Suppressor macrophage treated with lipopolysaccharide for 4 hours (primary cell): Measurements from ENCODE around the gene PCDH9.

Source experiments
- DNase-seq: peaks from one replicate; pipeline ENCODE4 v3.0.0-alpha.2; 2020

PCDH9 gene

GRCh38 chr13:66704110-66704509, 526.0 kb downstream of the PCDH9 start:
- DNase-seq, result no peak

GRCh38 chr13:66703597-66703996, 526.5 kb downstream of the PCDH9 start:
- no peak for DNase-seq

GRCh38 chr13:66700117-66700601, 530.0 kb downstream of the PCDH9 start:
- DNase-seq, result no peak

- DNase-seq, result no peak
Measured at GRCh38 chr13:66693656-66694055, 536.5 kb downstream of the PCDH9 start.

- DNase-seq, result no peak
Measured at GRCh38 chr13:66691149-66691548, 539.0 kb downstream of the PCDH9 start.

- DNase-seq, result no peak
Measured at GRCh38 chr13:66689628-66690027, 540.5 kb downstream of the PCDH9 start.

GRCh38 chr13:66689037-66689619, 541.0 kb downstream of the PCDH9 start:
- DNase-seq, result no peak

GRCh38 chr13:66681403-66681802, 548.7 kb downstream of the PCDH9 start:
- no peak for DNase-seq

GRCh38 chr13:66680031-66680430, 550.1 kb downstream of the PCDH9 start:
- DNase-seq, result no peak

- no peak for DNase-seq
Measured at GRCh38 chr13:66675620-66676019, 554.5 kb downstream of the PCDH9 start.

- DNase-seq, result no peak
Measured at GRCh38 chr13:66673401-66673800, 556.7 kb downstream of the PCDH9 start.

- DNase-seq, result no peak
Measured at GRCh38 chr13:66665991-66666390, 564.1 kb downstream of the PCDH9 start.

- no peak for DNase-seq
Measured at GRCh38 chr13:66663711-66664110, 566.4 kb downstream of the PCDH9 start.

- DNase-seq, result no peak
Measured at GRCh38 chr13:66663206-66663605, 566.9 kb downstream of the PCDH9 start.

GRCh38 chr13:66661336-66661735, 568.8 kb downstream of the PCDH9 start:
- no peak for DNase-seq

- DNase-seq, result no peak
Measured at GRCh38 chr13:66660468-66660813, 569.7 kb downstream of the PCDH9 start.

GRCh38 chr13:66659701-66660467, 570.3 kb downstream of the PCDH9 start:
- peak; percentile 1 for DNase-seq

GRCh38 chr13:66659286-66659685, 570.9 kb downstream of the PCDH9 start:
- no peak for DNase-seq

GRCh38 chr13:66657165-66657881, 572.8 kb downstream of the PCDH9 start:
- DNase-seq, result peak; percentile 2

- DNase-seq, result no peak
Measured at GRCh38 chr13:66655847-66656454, 574.2 kb downstream of the PCDH9 start.

GRCh38 chr13:66644855-66645460, 585.2 kb downstream of the PCDH9 start:
- no peak for DNase-seq

GRCh38 chr13:66640231-66640630, 589.9 kb downstream of the PCDH9 start:
- no peak for DNase-seq

- no peak for DNase-seq
Measured at GRCh38 chr13:66639044-66639443, 591.1 kb downstream of the PCDH9 start.
